IPS-11a (cell line): ENCODE measurements around the gene FBXL2.

Experiments used
- H3K4me3 ChIP-seq: one replicate; pipeline ENCODE4 v1.5.1; 2013; ENCODE audit warnings: low read depth, low read length, control low read depth

The FBXL2 gene

GRCh38 chr3:33277193-33277882 is at the start of gene FBXL2:
FBXL2 (plus strand) TSS chr3:33277442; CDS start chr3:33277513, 71 bp downstream.
- peak within 1 kb of the TSS; percentile 67 for H3K4me3 ChIP-seq

GRCh38 chr3:33229066-33229465 is 48.2 kb upstream of the FBXL2 start:
- H3K4me3 ChIP-seq: no peak overlapping the region

GRCh38 chr3:33229947-33230346 is 47.3 kb upstream of the FBXL2 start:
- no peak overlapping the region for H3K4me3 ChIP-seq

GRCh38 chr3:33231756-33232465 is 45.3 kb upstream of the FBXL2 start:
- H3K4me3 ChIP-seq: no peak overlapping the region

GRCh38 chr3:33233884-33234283 is 43.4 kb upstream of the FBXL2 start:
- no peak overlapping the region for H3K4me3 ChIP-seq

GRCh38 chr3:33236005-33236404 is 41.2 kb upstream of the FBXL2 start:
- H3K4me3 ChIP-seq: no peak overlapping the region

- no peak overlapping the region for H3K4me3 ChIP-seq
These were observed 39.8 kb upstream of the FBXL2 start for GRCh38 chr3:33237439-33237838.

GRCh38 chr3:33238923-33239322 is 38.3 kb upstream of the FBXL2 start:
- H3K4me3 ChIP-seq: no peak overlapping the region

GRCh38 chr3:33240261-33240660 is 37.0 kb upstream of the FBXL2 start:
- no peak overlapping the region for H3K4me3 ChIP-seq

GRCh38 chr3:33246786-33247185 is 30.5 kb upstream of the FBXL2 start:
- no peak overlapping the region for H3K4me3 ChIP-seq

GRCh38 chr3:33250712-33251111 is 26.5 kb upstream of the FBXL2 start:
- no peak overlapping the region for H3K4me3 ChIP-seq

GRCh38 chr3:33256249-33256648 is 21.0 kb upstream of the FBXL2 start:
- no peak overlapping the region for H3K4me3 ChIP-seq

GRCh38 chr3:33260104-33260503 is 17.1 kb upstream of the FBXL2 start:
- no peak overlapping the region for H3K4me3 ChIP-seq

- H3K4me3 ChIP-seq: no peak overlapping the region
These were observed 7.9 kb upstream of the FBXL2 start for GRCh38 chr3:33269385-33269784.

- H3K4me3 ChIP-seq: no peak overlapping the region
These were observed 5.9 kb upstream of the FBXL2 start for GRCh38 chr3:33271324-33271723.

- no peak overlapping the region for H3K4me3 ChIP-seq
These were observed 3.6 kb upstream of the FBXL2 start for GRCh38 chr3:33273628-33274027.

GRCh38 chr3:33278163-33278562 is 921 bp downstream of the FBXL2 start:
- peak overlapping the region; percentile 67 for H3K4me3 ChIP-seq

GRCh38 chr3:33287672-33288282 is 10.5 kb downstream of the FBXL2 start:
- no peak overlapping the region for H3K4me3 ChIP-seq

- H3K4me3 ChIP-seq: no peak overlapping the region
These were observed 22.3 kb downstream of the FBXL2 start for GRCh38 chr3:33299395-33300081.

- H3K4me3 ChIP-seq: no peak overlapping the region
These were observed 35.1 kb downstream of the FBXL2 start for GRCh38 chr3:33312361-33312760.

GRCh38 chr3:33313331-33313730 is 36.1 kb downstream of the FBXL2 start:
- H3K4me3 ChIP-seq: no peak overlapping the region

GRCh38 chr3:33314993-33315392 is 37.8 kb downstream of the FBXL2 start:
- H3K4me3 ChIP-seq: no peak overlapping the region
